K562 (cell line): ENCODE measurements around the gene ACADM. TPM values are rescaled to one million over a fixed set of nuclear protein-coding genes. Genes with fewer than 3 reads are reported as not detected.

Experiments used
- ASH1L ChIP-seq: fragments of 450-650 bp; IDR thresholded peaks from 2 replicates; pipeline ENCODE4 v1.6.1; 2018; ENCODE audit warnings: borderline replicate concordance, mild to moderate bottlenecking, low read depth; ENCODE audit not compliant: partially characterized antibody
- BRF2 ChIP-seq: IDR thresholded peaks from 3 replicates; pipeline ENCODE4 v1.6.1; 2011; ENCODE audit warnings: borderline replicate concordance, mild to moderate bottlenecking; ENCODE audit not compliant: insufficient read length, insufficient read depth
- CREM ChIP-seq: IDR thresholded peaks from 2 replicates; pipeline ENCODE4 v1.6.1; 2014; ENCODE audit warnings: antibody characterized with exemption, low read depth
- DNMT1 ChIP-seq: fragments of 450-650 bp; IDR thresholded peaks from 2 replicates; pipeline ENCODE4 v1.6.1; 2016; ENCODE audit warnings: antibody characterized with exemption, mild to moderate bottlenecking
- DPF2 ChIP-seq: fragments of 450-650 bp; IDR thresholded peaks from 2 replicates; pipeline ENCODE4 v1.6.1; 2016
- FOXK2 ChIP-seq, 2 experiments: fragments of 450-650 bp; IDR thresholded peaks in 1 of 2; conservative IDR thresholded peaks in 1 of 2; 2 replicates each; pipeline ENCODE4 v1.6.1; 2016; ENCODE audit warnings: low read depth in 2 of 2, mild to moderate bottlenecking in 1 of 2
- HLTF ChIP-seq: fragments of 450-650 bp; IDR thresholded peaks from 2 replicates; pipeline ENCODE4 v1.6.1; 2016
- IRF1 ChIP-seq: sonication (generic); formaldehyde crosslinking; IDR thresholded peaks from 2 replicates; pipeline ENCODE4 v1.8.0; 2022; ENCODE audit warnings: missing genetic modification reagents, mild to moderate bottlenecking, borderline replicate concordance
- MAX ChIP-seq: sonication (generic); formaldehyde crosslinking; IDR thresholded peaks from 2 replicates; pipeline ENCODE4 v1.9.0; 2022; ENCODE audit warnings: mild to moderate bottlenecking, missing genetic modification reagents
- MBD2 ChIP-seq: sonication (generic); IDR thresholded peaks from 2 replicates; pipeline ENCODE4 v1.6.1; 2016; ENCODE audit warnings: low read depth, borderline replicate concordance
- RBM39 ChIP-seq: fragments of 200-400 bp; formaldehyde crosslinking; optimal IDR thresholded peaks from 2 replicates; pipeline ENCODE3; 2018; ENCODE audit warnings: low read depth, low read length
- RNF2 ChIP-seq: sonication (generic); IDR thresholded peaks from 2 replicates; pipeline ENCODE4 v1.6.1; 2016
- SAFB ChIP-seq: fragments of 200-400 bp; formaldehyde crosslinking; IDR thresholded peaks from 2 replicates; pipeline ENCODE4 v1.6.1; 2017; ENCODE audit warnings: low read depth, low read length, borderline replicate concordance
- SAP30 ChIP-seq: fragments of 200-600 bp; sonication (generic); IDR thresholded peaks from 2 replicates; pipeline ENCODE4 v1.6.1; 2012; ENCODE audit warnings: borderline replicate concordance, low read depth, mild to moderate bottlenecking, moderate library complexity, low read length, control low read depth, inconsistent platforms; ENCODE audit not compliant: insufficient read depth, poor library complexity, severe bottlenecking
- SIN3B ChIP-seq: fragments of 450-650 bp; IDR thresholded peaks from 2 replicates; pipeline ENCODE4 v1.6.1; 2017; ENCODE audit warnings: low read depth, mild to moderate bottlenecking, moderate library complexity
- SMARCE1 ChIP-seq: fragments of 450-650 bp; IDR thresholded peaks from 2 replicates; pipeline ENCODE4 v1.7.1; 2016; ENCODE audit warnings: mild to moderate bottlenecking
- SOX6 ChIP-seq: fragments of 450-650 bp; IDR thresholded peaks from 2 replicates; pipeline ENCODE4 v1.6.1; 2014; ENCODE audit warnings: mild to moderate bottlenecking
- polyA plus RNA-seq, 8 experiments: library from polyadenylated mRNA; depleted of rRNA in 4 of 8; stranded (reverse) in 5 of 8; unstranded in 3 of 8; fragments of >200 nt; fragmentation: Nextera tagmentation in 2 of 8; fragmentation: Illumina TruSeq in 1 of 8; extraction: Ambion mirVana in 2 of 8; extraction: Trizol in 1 of 8; gene quantifications; 2 replicates each; pipeline versions ENCODE4 v1.2.1 to v1.2.3, GENCODE V29; 2011 to 2014; ENCODE audit warnings: inconsistent platforms in 1 of 8, missing spikeins in 1 of 8
- total RNA-seq, 7 experiments: library from RNA; depleted of rRNA in 6 of 7; stranded (reverse); fragments of >200 nt in 6 of 7; fragmentation: Illumina TruSeq in 2 of 7; extraction: Trizol in 2 of 7; gene quantifications; 2 replicates each; pipeline versions ENCODE4 v1.2.1 to v1.2.3, GENCODE V29; 2011 to 2021; ENCODE audit warnings: low replicate concordance in 1 of 7
- TF ChIP-seq, protein P1 (sequence below): fragments of 200-400 bp; formaldehyde crosslinking; IDR thresholded peaks from 2 replicates; pipeline ENCODE4 v1.6.1; 2017; ENCODE audit warnings: mild to moderate bottlenecking, low read depth, low read length, moderate library complexity
- TF ChIP-seq, protein P2 (sequence below): fragments of 450-650 bp; IDR thresholded peaks from 2 replicates; pipeline ENCODE4 v1.6.1; 2017; ENCODE audit warnings: antibody characterized with exemption, mild to moderate bottlenecking
- TF ChIP-seq, protein P3 (sequence below): sonication (generic); IDR thresholded peaks from 2 replicates; pipeline ENCODE4 v1.6.1; 2016

ACADM gene
- total and polyA plus RNA-seq, 9 of the 15 experiments (the other 6 are each of a cell fraction or from before 2014, with no cell fraction given): 82.5 to 156 (median 123) TPM

- TF ChIP-seq SIN3B (no peak), RBM39 (no peak), HLTF (no peak), MAX (no peak), SMARCE1 (peak; percentile 51; the same call in 1 of the 2 replicates), SAFB (no peak), FOXK2 (conservative IDR thresholded peaks at IDR 0.05 in 1 of 2, IDR thresholded peaks at IDR 0.05 in 1 of 2; ENCODE audit: low read depth in 2 of 2) (peak; percentile 14 to 50; a peak in 1 of 4 replicates), CREM (no peak), BRF2 (no peak), ASH1L (peak; percentile 10), IRF1 (CRISPR knock-in tag) (no peak), DNMT1 (no peak), MBD2 (no peak), SAP30 (no peak), RNF2 (no peak), DPF2 (peak; percentile 53; the same call in 1 of the 2 replicates), SOX6 (peak; percentile 83)
- TF ChIP-seq, protein P1, sequence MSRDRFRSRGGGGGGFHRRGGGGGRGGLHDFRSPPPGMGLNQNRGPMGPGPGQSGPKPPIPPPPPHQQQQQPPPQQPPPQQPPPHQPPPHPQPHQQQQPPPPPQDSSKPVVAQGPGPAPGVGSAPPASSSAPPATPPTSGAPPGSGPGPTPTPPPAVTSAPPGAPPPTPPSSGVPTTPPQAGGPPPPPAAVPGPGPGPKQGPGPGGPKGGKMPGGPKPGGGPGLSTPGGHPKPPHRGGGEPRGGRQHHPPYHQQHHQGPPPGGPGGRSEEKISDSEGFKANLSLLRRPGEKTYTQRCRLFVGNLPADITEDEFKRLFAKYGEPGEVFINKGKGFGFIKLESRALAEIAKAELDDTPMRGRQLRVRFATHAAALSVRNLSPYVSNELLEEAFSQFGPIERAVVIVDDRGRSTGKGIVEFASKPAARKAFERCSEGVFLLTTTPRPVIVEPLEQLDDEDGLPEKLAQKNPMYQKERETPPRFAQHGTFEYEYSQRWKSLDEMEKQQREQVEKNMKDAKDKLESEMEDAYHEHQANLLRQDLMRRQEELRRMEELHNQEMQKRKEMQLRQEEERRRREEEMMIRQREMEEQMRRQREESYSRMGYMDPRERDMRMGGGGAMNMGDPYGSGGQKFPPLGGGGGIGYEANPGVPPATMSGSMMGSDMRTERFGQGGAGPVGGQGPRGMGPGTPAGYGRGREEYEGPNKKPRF: no peak
- TF ChIP-seq, protein P2, sequence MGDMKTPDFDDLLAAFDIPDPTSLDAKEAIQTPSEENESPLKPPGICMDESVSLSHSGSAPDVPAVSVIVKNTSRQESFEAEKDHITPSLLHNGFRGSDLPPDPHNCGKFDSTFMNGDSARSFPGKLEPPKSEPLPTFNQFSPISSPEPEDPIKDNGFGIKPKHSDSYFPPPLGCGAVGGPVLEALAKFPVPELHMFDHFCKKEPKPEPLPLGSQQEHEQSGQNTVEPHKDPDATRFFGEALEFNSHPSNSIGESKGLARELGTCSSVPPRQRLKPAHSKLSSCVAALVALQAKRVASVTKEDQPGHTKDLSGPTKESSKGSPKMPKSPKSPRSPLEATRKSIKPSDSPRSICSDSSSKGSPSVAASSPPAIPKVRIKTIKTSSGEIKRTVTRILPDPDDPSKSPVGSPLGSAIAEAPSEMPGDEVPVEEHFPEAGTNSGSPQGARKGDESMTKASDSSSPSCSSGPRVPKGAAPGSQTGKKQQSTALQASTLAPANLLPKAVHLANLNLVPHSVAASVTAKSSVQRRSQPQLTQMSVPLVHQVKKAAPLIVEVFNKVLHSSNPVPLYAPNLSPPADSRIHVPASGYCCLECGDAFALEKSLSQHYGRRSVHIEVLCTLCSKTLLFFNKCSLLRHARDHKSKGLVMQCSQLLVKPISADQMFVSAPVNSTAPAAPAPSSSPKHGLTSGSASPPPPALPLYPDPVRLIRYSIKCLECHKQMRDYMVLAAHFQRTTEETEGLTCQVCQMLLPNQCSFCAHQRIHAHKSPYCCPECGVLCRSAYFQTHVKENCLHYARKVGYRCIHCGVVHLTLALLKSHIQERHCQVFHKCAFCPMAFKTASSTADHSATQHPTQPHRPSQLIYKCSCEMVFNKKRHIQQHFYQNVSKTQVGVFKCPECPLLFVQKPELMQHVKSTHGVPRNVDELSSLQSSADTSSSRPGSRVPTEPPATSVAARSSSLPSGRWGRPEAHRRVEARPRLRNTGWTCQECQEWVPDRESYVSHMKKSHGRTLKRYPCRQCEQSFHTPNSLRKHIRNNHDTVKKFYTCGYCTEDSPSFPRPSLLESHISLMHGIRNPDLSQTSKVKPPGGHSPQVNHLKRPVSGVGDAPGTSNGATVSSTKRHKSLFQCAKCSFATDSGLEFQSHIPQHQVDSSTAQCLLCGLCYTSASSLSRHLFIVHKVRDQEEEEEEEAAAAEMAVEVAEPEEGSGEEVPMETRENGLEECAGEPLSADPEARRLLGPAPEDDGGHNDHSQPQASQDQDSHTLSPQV: 0 out of 2 replicates have a peak, but pooled peaks have one; percentile 35
- TF ChIP-seq, protein P3, sequence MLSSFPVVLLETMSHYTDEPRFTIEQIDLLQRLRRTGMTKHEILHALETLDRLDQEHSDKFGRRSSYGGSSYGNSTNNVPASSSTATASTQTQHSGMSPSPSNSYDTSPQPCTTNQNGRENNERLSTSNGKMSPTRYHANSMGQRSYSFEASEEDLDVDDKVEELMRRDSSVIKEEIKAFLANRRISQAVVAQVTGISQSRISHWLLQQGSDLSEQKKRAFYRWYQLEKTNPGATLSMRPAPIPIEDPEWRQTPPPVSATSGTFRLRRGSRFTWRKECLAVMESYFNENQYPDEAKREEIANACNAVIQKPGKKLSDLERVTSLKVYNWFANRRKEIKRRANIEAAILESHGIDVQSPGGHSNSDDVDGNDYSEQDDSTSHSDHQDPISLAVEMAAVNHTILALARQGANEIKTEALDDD: peak; percentile 47; the same call in 1 of the 2 replicates
Observed at GRCh38 chr1:75693551-75693950, 31.0 kb upstream of the ACADM start (continued).
